Activated T-helper 1 cell treated with anti-CD3 and anti-CD28 coated beads, Interleukin-2, amount 50 U/mL, for 16 hours (primary cell): Measurements from ENCODE around the gene ADAM10.

Experiments
- DNase-seq, 2 donors: peaks; one replicate each; pipeline ENCODE4 v3.0.0-alpha.2; 2020; ENCODE audit warnings: low read depth in 1 of 2, low spot score in 1 of 2

ADAM10 gene

GRCh38 chr15:58584789-58585461 is 164.6 kb downstream of the ADAM10 start:
- no peak for DNase-seq

GRCh38 chr15:58583171-58583908 is 166.2 kb downstream of the ADAM10 start:
- no peak for DNase-seq

GRCh38 chr15:58582160-58582559 is 167.3 kb downstream of the ADAM10 start:
- DNase-seq: no peak

GRCh38 chr15:58576657-58577056 is 172.8 kb downstream of the ADAM10 start:
- DNase-seq: no peak

- DNase-seq: no peak
These were observed 174.3 kb downstream of the ADAM10 start for GRCh38 chr15:58575045-58575786.

GRCh38 chr15:58574631-58575030 is 174.9 kb downstream of the ADAM10 start:
- DNase-seq: no peak

GRCh38 chr15:58573270-58573669 is 176.2 kb downstream of the ADAM10 start:
- DNase-seq: no peak

GRCh38 chr15:58572521-58572920 is 177.0 kb downstream of the ADAM10 start:
- DNase-seq: no peak

- no peak for DNase-seq
These were observed 178.0 kb downstream of the ADAM10 start for GRCh38 chr15:58571491-58571890.

GRCh38 chr15:58569455-58569854 is 180.1 kb downstream of the ADAM10 start:
- no peak for DNase-seq

GRCh38 chr15:58568157-58568571 is 181.3 kb downstream of the ADAM10 start:
- no peak for DNase-seq

- DNase-seq: no peak
These were observed 183.5 kb downstream of the ADAM10 start for GRCh38 chr15:58566029-58566428.

GRCh38 chr15:58565619-58566018 is 183.9 kb downstream of the ADAM10 start:
- no peak for DNase-seq

- DNase-seq: no peak
These were observed 184.5 kb downstream of the ADAM10 start for GRCh38 chr15:58564981-58565380.

- no peak for DNase-seq
These were observed 187.4 kb downstream of the ADAM10 start for GRCh38 chr15:58562135-58562534.

- no peak for DNase-seq
These were observed 188.2 kb downstream of the ADAM10 start for GRCh38 chr15:58561321-58561720.

GRCh38 chr15:58559904-58560588 is 189.5 kb downstream of the ADAM10 start:
- DNase-seq: no peak

- no peak for DNase-seq
These were observed 190.7 kb downstream of the ADAM10 start for GRCh38 chr15:58558777-58559176.

GRCh38 chr15:58556541-58556940 is 193.0 kb downstream of the ADAM10 start:
- no peak for DNase-seq

- no peak for DNase-seq
These were observed 193.5 kb downstream of the ADAM10 start for GRCh38 chr15:58556028-58556361.

GRCh38 chr15:58555162-58556027 is 194.1 kb downstream of the ADAM10 start:
- DNase-seq: no peak
